RWPE2 (cell line): Measurements from ENCODE around the gene GRIN3B.

Experiments used
- ATAC-seq: fragments of 200-7000 bp; cut with Tn5 transposase; 3 replicates; pipeline ENCODE4 v1.9.1; 2021; ENCODE audit warnings: low read depth
- DNase-seq: peaks from one replicate; pipeline ENCODE4 v3.0.0-alpha.2; 2020; ENCODE audit warnings: low spot score
- H3K27ac ChIP-seq: fragments of 450-650 bp; 2 replicates; pipeline ENCODE4 v1.5.1; 2017; ENCODE audit warnings: mild to moderate bottlenecking; ENCODE audit not compliant: poor library complexity, severe bottlenecking
- H3K27me3 ChIP-seq: fragments of 250-450 bp; sonication (Bioruptor Pico); 2 replicates; pipeline ENCODE4 v1.5.1; 2021; ENCODE audit warnings: mild to moderate bottlenecking, moderate library complexity; ENCODE audit not compliant: insufficient read depth, poor library complexity, severe bottlenecking
- H3K36me3 ChIP-seq: fragments of 250-450 bp; sonication (Bioruptor Pico); 2 replicates; pipeline ENCODE4 v1.5.1; 2020; ENCODE audit warnings: low read depth, mild to moderate bottlenecking, moderate library complexity
- H3K4me1 ChIP-seq: fragments of 250-450 bp; sonication (Bioruptor Pico); 2 replicates; pipeline ENCODE4 v1.5.1; 2021; ENCODE audit warnings: mild to moderate bottlenecking, moderate library complexity; ENCODE audit not compliant: insufficient read depth, poor library complexity, severe bottlenecking
- H3K4me3 ChIP-seq: fragments of 250-450 bp; sonication (Bioruptor Pico); 2 replicates; pipeline ENCODE4 v1.5.1; 2021; ENCODE audit warnings: mild to moderate bottlenecking, moderate library complexity; ENCODE audit not compliant: severe bottlenecking
- H3K9me3 ChIP-seq: fragments of 250-450 bp; sonication (Bioruptor Pico); 2 replicates; pipeline ENCODE4 v1.5.1; 2021; ENCODE audit warnings: mild to moderate bottlenecking, moderate library complexity; ENCODE audit not compliant: severe bottlenecking
- CTCF ChIP-seq: fragments of 450-650 bp; IDR thresholded peaks from one replicate; pipeline ENCODE4 v1.5.1; 2017; ENCODE audit warnings: mild to moderate bottlenecking, moderate library complexity; ENCODE audit not compliant: poor library complexity, severe bottlenecking

Gene GRIN3B

DNA sequence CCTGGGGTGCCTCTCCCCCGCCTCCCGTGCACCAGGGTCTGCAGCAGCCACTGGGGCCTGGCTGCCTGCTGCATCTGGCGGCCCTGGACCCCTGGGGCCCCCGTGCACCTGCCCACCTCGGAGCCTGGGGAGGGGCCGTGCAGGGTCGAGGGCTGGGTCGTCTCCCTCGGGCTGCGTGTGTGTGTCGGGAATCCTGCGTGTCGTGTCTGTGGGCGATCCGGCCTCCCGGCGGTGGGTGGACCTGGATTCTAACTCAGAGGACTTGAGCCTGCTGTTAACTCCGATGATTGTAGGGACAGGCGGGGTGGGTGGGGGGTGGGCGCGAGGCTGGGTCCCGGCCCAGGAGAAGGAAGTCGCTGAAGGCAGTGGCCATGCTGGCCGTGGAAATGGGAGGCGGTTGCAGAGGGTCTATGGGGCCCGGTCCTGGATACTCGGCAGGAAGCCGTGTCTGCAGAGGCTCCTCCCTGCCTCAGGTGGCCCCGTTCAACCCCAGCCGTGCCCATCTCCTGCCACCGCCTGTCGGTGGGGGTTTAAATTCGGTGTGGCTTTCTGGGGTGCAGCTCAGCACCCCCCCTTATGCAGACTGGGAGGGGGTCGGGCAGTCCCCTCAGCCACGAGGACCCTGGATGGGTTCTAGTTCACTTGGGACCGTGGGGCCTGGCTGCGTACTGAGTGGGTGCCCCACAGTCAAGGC, 25.5 kb upstream of the GRIN3B start:
- Histone ChIP-seq H3K4me1 (no peaks in the 10 kb centered on the region), H3K9me3 (peaks cover 3% of the 10 kb centered on the region), H3K36me3 (peaks cover 19% of the 10 kb centered on the region), H3K27me3 (no peaks in the 10 kb centered on the region), H3K27ac (no peak overlapping the region), H3K4me3 (no peak overlapping the region)
- ATAC-seq (no peak), DNase-seq (peak; percentile 47)
- TF ChIP-seq CTCF: no peak

DNA sequence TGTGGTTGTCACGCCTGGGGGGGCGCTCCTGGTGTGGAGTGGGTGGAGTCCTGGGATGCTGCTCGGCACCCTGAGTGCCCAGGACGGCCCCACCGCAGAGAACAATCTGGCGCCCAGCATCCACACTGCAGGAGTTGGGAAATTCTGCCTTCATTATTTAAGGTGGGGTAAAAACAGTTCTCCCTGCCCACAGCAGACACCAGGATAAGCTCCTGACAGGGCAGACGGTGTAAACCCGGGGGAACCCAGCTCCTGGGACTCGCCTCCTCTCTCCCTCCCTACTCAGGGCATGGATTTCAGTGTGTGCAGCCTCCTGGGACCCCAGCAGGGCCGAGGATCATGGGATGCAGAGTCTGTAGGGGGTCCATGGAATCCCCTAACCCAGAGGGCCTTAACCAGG, 23.7 kb upstream of the GRIN3B start:
- ATAC-seq: 0 out of 3 replicates have a peak, but pooled peaks have one; percentile 35

DNA sequence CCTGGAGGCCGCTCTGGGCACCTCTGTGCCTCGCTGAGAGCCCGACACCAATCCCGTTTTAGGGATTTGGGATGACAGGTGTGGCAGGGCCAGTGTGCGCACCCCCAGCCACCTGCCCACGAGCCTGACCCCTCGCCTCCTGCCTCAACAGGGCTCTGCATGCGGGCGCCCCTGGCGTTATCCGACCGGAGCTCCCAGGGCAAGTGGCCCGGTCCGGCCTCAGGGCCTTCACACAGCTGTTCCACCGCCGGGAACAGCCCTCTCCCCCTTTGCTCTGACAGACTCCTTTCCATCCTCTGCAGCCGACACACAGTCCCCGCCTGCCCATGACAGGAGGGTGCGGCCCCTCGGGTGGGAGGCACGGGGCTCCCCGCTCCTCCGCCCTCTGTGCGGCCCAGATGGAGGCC, 23.2 kb upstream of the GRIN3B start:
- H3K4me1 ChIP-seq: no peaks in the 10 kb centered on the region
- no peaks in the 10 kb centered on the region for H3K27me3 ChIP-seq
- H3K9me3 ChIP-seq: no peaks in the 10 kb centered on the region
- no peak for TF ChIP-seq CTCF
- no peak overlapping the region for H3K4me3 ChIP-seq
- peak; percentile 21; the same call in 1 of the 3 replicates for ATAC-seq
- H3K27ac ChIP-seq: no peak overlapping the region
- no peak for DNase-seq
- H3K36me3 ChIP-seq: no peaks in the 10 kb centered on the region

More for the DNA sequence above, 23.7 kb upstream of the GRIN3B start:
- Histone ChIP-seq H3K36me3 (peaks cover 3% of the 10 kb centered on the region; the same call in 1 of the 2 replicates), H3K27ac (no peak overlapping the region), H3K9me3 (no peaks in the 10 kb centered on the region), H3K4me1 (no peaks in the 10 kb centered on the region), H3K27me3 (no peaks in the 10 kb centered on the region), H3K4me3 (no peak overlapping the region)
- TF ChIP-seq CTCF: no peak
- DNase-seq: no peak

- ATAC-seq: no peak
- Histone ChIP-seq H3K36me3 (no peaks in the 10 kb centered on the region), H3K27ac (no peak overlapping the region)
These were observed 20.9 kb upstream of the GRIN3B start for GRCh38 chr19:979318-979741.

More at GRCh38 chr19:979318-979741, 20.9 kb upstream of the GRIN3B start:
- TF ChIP-seq CTCF: no peak
- H3K4me3 ChIP-seq: no peak overlapping the region
- no peak for DNase-seq
- no peaks in the 10 kb centered on the region for H3K9me3 ChIP-seq
- H3K4me1 ChIP-seq: peaks cover 3% of the 10 kb centered on the region
- no peaks in the 10 kb centered on the region for H3K27me3 ChIP-seq
